ENCODE results near the gene LRBA. TPM values are rescaled to one million over a fixed set of nuclear protein-coding genes. Genes with fewer than 3 reads are reported as not detected.

The LRBA gene
- total and polyA plus RNA-seq, 2 of the 4 experiments (the other 2 are of a cell fraction), result 10.2 to 51.6 TPM

- Histone ChIP-seq H2BK15ac (ENCODE audit: low read depth, low read length) (no peak overlapping the region), H4K8ac (ENCODE audit: low read depth in 2 of 2, low read length in 2 of 2) (no peak overlapping the region), H2AK5ac (ENCODE audit: low read depth, low read length) (no peak overlapping the region), H3K9ac (ENCODE audit: low read depth, low read length) (no peak overlapping the region), H2BK120ac (ENCODE audit: low read depth, low read length) (no peak overlapping the region), H3K4ac (ENCODE audit: low read depth, low read length) (no peak overlapping the region), H3K14ac (replicated peaks; ENCODE audit: low read depth, low read length) (no peak overlapping the region), H3K18ac (ENCODE audit: low read depth, low read length) (no peak overlapping the region), H3K9me1 (ENCODE audit: insufficient read depth, low read length) (no peaks in the 10 kb centered on the region), H2AK9ac (replicated peaks; ENCODE audit: low read depth, low read length, poor library complexity) (no peak overlapping the region), H3K79me1 (ENCODE audit: low read depth in 1 of 2, low read length in 2 of 2) (peaks cover 0 to 7% of the 10 kb centered on the region in 2 experiments; a peak in 1 of 4 replicates), H2AFZ (replicated peaks; ENCODE audit: low read length, poor library complexity) (no peak overlapping the region), H2BK20ac (ENCODE audit: low read depth, low read length) (no peak overlapping the region), H3K4me1 (ENCODE audit: control insufficient read depth, insufficient read depth, low read length) (no peaks in the 10 kb centered on the region; the same call in none of the 2 replicates), H3K4me2 (ENCODE audit: low read depth, low read length) (peak overlapping the region; percentile 46; the same call in 1 of the 2 replicates), H3K27me3 (ENCODE audit: control insufficient read depth, insufficient read depth, low read length) (no peaks in the 10 kb centered on the region), H2BK5ac (ENCODE audit: low read depth, low read length, poor library complexity, severe bottlenecking) (no peak overlapping the region), H3K4me3 (ENCODE audit: insufficient read depth, low read depth, low read length) (no peak overlapping the region), H4K5ac (ENCODE audit: low read depth, low read length) (no peak overlapping the region), H4K91ac (ENCODE audit: insufficient read depth, low read depth, low read length) (no peak overlapping the region), H4K20me1 (ENCODE audit: insufficient read depth, low read length) (no peaks in the 10 kb centered on the region), H3K56ac (ENCODE audit: extremely low read depth, insufficient read depth, low read length) (no peak overlapping the region), H3K9me3 (ENCODE audit: control insufficient read depth, insufficient read depth, low read length) (no peaks in the 10 kb centered on the region), H3K36me3 (ENCODE audit: control insufficient read depth, insufficient read depth, low read length) (no peaks in the 10 kb centered on the region), H3K23ac (ENCODE audit: low read depth, low read length) (no peak overlapping the region), H3K27ac (ENCODE audit: insufficient read depth, low read length) (no peak overlapping the region)
- intact Hi-C loops (cut with micrococcal nuclease), result no loop called here
- POLR2A ChIA-PET (ENCODE audit: unreplicated experiment), result no interaction called here
- TF ChIP-seq RAD21 (IDR thresholded peaks at IDR 0.05; ENCODE audit: low read length), result no peak
- 0 out of 2 replicates have a peak, but pooled peaks have one; percentile 45 for TF ChIP-seq MAFK (IDR thresholded peaks at IDR 0.05; ENCODE audit: low read depth, low read length)
- WGBS, 2 experiments (ENCODE audit: extremely low coverage in 2 of 2, insufficient read length in 1 of 2), result no CpG with 5 or more reads among the region's 4 CpGs
- BruUV-seq (replicated peaks), result no TSS peak
- CTCF ChIA-PET, result no interaction called here
- dilution Hi-C loops (cut with HindIII; ENCODE audit: low sequenced_read_pairs, unreplicated experiment), result no loop called here
- in situ Hi-C loops (cut with MboI; ENCODE audit: low sequenced_read_pairs), result no loop called here
- ATAC-seq (ENCODE audit: low read depth) (no peak), DNase-seq (no peak)
Measured at GRCh38 chr4:150569998-150570535, 445.0 kb downstream of the LRBA start.
